Gastroesophageal sphincter (tissue), 4 donors: Measurements from ENCODE around the gene TMEM47. TPM values are rescaled to one million over a fixed set of nuclear protein-coding genes. Genes with fewer than 3 reads are reported as not detected.

Experiments used
- ATAC-seq: fragments of 150-250 bp; one replicate; pipeline ENCODE4 v1.9.1; 2016; ENCODE audit warnings: mild to moderate bottlenecking, moderate library complexity
- H3K27ac ChIP-seq, 4 donors: fragments of 200-600 bp; sonication (generic) in 3 of 4; 1 replicate in 3 of 4; 2 replicates in 1 of 4; pipeline ENCODE4 v1.5.1; 2016 to 2019
- H3K27me3 ChIP-seq: fragments of 200-600 bp; sonication (generic); one replicate; pipeline ENCODE4 v1.5.1; 2019
- H3K36me3 ChIP-seq, 2 donors: fragments of 200-600 bp; sonication (generic); one replicate each; pipeline ENCODE4 v1.5.1; 2019; ENCODE audit warnings: control low read depth in 1 of 2
- H3K4me1 ChIP-seq, 3 donors: fragments of 200-600 bp; sonication (generic); 1 replicate in 2 of 3; 2 replicates in 1 of 3; pipeline ENCODE4 v1.5.1; 2016 to 2019; ENCODE audit warnings: control low read depth in 2 of 3
- H3K4me3 ChIP-seq, 2 donors: fragments of 200-600 bp; sonication (generic); one replicate each; pipeline ENCODE4 v1.5.1; 2019; ENCODE audit warnings: mild to moderate bottlenecking in 1 of 2, moderate library complexity in 1 of 2
- H3K9me3 ChIP-seq, 3 donors: fragments of 200-600 bp; sonication (generic); one replicate each; pipeline ENCODE4 v1.5.1; 2017 to 2019; ENCODE audit warnings: control low read depth in 2 of 3
- EP300 ChIP-seq: sonication (generic); formaldehyde crosslinking; IDR thresholded peaks from one replicate; pipeline ENCODE4 v1.6.1; 2017; ENCODE audit warnings: antibody characterized with exemption, mild to moderate bottlenecking
- POLR2A ChIP-seq, 2 donors: fragments of 450-650 bp; IDR thresholded peaks; one replicate each; pipeline ENCODE4 v1.6.1; 2017; ENCODE audit warnings: antibody characterized with exemption in 2 of 2, mild to moderate bottlenecking in 2 of 2, moderate library complexity in 1 of 2
- POLR2AphosphoS5 ChIP-seq: sonication (generic); formaldehyde crosslinking; IDR thresholded peaks from one replicate; pipeline ENCODE4 v1.6.1; 2017; ENCODE audit warnings: antibody characterized with exemption
- WGBS, 2 donors: methylation state at CpG; one replicate each; pipeline ENCODE4 v1.1.5; 2018; ENCODE audit warnings: low coverage in 1 of 2; 5-methylcytosine and 5-hydroxymethylcytosine counted together
- total RNA-seq, 4 donors: library from RNA; depleted of rRNA; stranded (reverse); fragments of >200 nt; gene quantifications; one replicate each; pipeline ENCODE4 v1.1.0, GENCODE V29; 2016
- TF ChIP-seq, protein P1 (sequence below), 4 experiments: fragments of 200-600 bp in 2 of 4; fragments of 450-650 bp in 2 of 4; sonication (generic) in 1 of 4; IDR thresholded peaks; one replicate each; pipeline ENCODE4 v1.5.1; 2017 to 2019; ENCODE audit warnings: antibody characterized with exemption in 4 of 4, mild to moderate bottlenecking in 2 of 4, moderate library complexity in 2 of 4

Gene TMEM47
- total RNA-seq, 4 donors from 2014 or later, result 146 to 308 (median 216) TPM

GRCh38 chrX:34586936-34587335, 70.1 kb downstream of the TMEM47 start:
- ATAC-seq, result no peak
- no peak overlapping the region for H3K27ac ChIP-seq
- H3K4me3 ChIP-seq, result no peak overlapping the region
- H3K27me3 ChIP-seq, result no peaks in the 10 kb centered on the region
- no peaks in the 10 kb centered on the region for H3K9me3 ChIP-seq
- 64 to 82% methylated on average over 3 of the region's 3 CpGs for WGBS, 2 donors
- H3K36me3 ChIP-seq, result no peaks in the 10 kb centered on the region
- no peaks in the 10 kb centered on the region for H3K4me1 ChIP-seq
- no peak for TF ChIP-seq EP300
- TF ChIP-seq POLR2AphosphoS5, result no peak
- no peak for TF ChIP-seq POLR2A (IDR thresholded peaks at IDR 0.05)
- TF ChIP-seq, protein P1, sequence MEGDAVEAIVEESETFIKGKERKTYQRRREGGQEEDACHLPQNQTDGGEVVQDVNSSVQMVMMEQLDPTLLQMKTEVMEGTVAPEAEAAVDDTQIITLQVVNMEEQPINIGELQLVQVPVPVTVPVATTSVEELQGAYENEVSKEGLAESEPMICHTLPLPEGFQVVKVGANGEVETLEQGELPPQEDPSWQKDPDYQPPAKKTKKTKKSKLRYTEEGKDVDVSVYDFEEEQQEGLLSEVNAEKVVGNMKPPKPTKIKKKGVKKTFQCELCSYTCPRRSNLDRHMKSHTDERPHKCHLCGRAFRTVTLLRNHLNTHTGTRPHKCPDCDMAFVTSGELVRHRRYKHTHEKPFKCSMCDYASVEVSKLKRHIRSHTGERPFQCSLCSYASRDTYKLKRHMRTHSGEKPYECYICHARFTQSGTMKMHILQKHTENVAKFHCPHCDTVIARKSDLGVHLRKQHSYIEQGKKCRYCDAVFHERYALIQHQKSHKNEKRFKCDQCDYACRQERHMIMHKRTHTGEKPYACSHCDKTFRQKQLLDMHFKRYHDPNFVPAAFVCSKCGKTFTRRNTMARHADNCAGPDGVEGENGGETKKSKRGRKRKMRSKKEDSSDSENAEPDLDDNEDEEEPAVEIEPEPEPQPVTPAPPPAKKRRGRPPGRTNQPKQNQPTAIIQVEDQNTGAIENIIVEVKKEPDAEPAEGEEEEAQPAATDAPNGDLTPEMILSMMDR (IDR thresholded peaks at IDR 0.05), result no peak

DNA sequence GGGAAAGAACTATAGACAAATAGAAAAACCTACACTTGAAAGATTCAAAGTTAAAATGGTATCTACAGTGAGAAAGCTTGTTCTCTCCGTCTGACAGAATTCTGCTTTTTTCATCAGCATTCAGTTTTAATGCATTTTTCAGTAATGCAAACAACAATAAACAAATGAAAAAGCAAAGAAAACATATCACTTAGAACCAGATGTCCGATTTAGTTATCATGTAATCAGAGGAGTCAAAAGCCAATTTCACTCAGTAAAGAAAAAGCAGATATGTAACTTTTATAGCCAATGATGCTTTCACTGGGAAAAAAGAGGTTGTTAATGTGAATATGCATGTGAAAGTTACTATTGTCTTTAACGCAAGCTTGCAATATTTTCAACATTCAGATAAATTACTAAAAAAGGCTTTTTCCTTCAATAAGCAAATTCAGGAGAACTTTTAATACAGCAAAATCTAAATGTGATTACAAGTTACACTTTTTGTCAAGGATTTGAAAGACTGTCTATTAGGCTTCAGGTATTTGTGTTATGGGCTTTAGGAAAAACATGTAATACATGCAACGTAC, 70.7 kb downstream of the TMEM47 start:
- ATAC-seq, result no peak
- TF ChIP-seq, protein P1 (IDR thresholded peaks at IDR 0.05), result no peak
- TF ChIP-seq EP300 (no peak), POLR2A (IDR thresholded peaks at IDR 0.05) (no peak), POLR2AphosphoS5 (no peak)
- no peaks in the 10 kb centered on the region for H3K27me3 ChIP-seq
- H3K4me3 ChIP-seq, result no peak overlapping the region
- no peaks in the 10 kb centered on the region for H3K4me1 ChIP-seq
- no peak overlapping the region for H3K27ac ChIP-seq
- WGBS, 2 donors, result 49 to 60% methylated on average over 4 of the region's 4 CpGs
- no peaks in the 10 kb centered on the region for H3K36me3 ChIP-seq
- H3K9me3 ChIP-seq, result no peaks in the 10 kb centered on the region

DNA sequence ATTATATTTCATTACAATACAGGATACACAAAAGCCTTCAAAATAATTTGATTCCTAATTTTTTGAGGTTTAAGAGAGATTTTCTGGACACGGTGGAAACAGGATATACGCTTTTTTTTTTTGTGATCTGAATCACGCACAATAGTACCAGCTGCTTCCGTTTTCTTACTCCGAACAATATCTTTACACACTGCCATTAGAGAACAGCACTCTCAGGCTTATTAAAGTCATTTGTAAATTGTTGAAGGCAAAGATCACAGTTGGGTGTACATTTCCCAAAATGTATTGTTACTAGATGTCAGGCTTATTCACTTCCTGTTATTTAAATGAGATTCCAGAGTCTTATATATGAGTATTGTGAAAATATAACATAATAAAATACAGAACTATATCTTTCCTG, 71.5 kb downstream of the TMEM47 start:
- WGBS, 2 donors, result 58 to 67% methylated on average over 5 of the region's 5 CpGs
- no peak for TF ChIP-seq EP300
- TF ChIP-seq, protein P1 (IDR thresholded peaks at IDR 0.05), result no peak
- no peak for TF ChIP-seq POLR2A (IDR thresholded peaks at IDR 0.05)
- no peak for TF ChIP-seq POLR2AphosphoS5

DNA sequence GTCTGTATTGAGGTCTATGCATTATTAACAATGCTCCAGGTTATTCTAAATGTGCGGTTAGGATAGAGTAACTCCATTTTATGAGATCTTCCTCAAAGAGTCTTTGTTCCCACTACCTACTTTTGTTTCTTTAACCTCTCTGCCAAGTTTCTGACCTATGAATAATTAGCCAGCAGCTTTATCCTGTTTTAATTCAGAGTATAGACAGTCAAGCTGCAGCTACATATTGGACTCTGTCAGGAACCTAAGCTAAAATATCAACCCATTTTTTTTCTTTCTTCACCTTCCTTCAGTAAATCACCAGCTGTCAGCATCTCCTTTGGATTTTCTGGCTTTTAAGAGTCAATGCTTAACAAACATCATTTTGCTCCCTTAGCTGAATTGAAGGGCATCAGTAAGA, 72.3 kb downstream of the TMEM47 start:
- no peak for ATAC-seq
- H3K4me1 ChIP-seq, result no peaks in the 10 kb centered on the region
- no peaks in the 10 kb centered on the region for H3K27me3 ChIP-seq
- H3K27ac ChIP-seq, result no peak overlapping the region
- TF ChIP-seq, protein P1 (IDR thresholded peaks at IDR 0.05), result no peak
- TF ChIP-seq EP300, result no peak
- no peaks in the 10 kb centered on the region for H3K36me3 ChIP-seq
- H3K9me3 ChIP-seq, result no peaks in the 10 kb centered on the region
- no peak overlapping the region for H3K4me3 ChIP-seq
- 38 to 88% methylated on average over 1 of the region's 1 CpG for WGBS, 2 donors

More for the DNA sequence above, 71.5 kb downstream of the TMEM47 start:
- no peak overlapping the region for H3K27ac ChIP-seq
- no peaks in the 10 kb centered on the region for H3K27me3 ChIP-seq
- no peaks in the 10 kb centered on the region for H3K9me3 ChIP-seq
- ATAC-seq, result no peak
- no peaks in the 10 kb centered on the region for H3K36me3 ChIP-seq
- H3K4me3 ChIP-seq, result no peak overlapping the region
- no peaks in the 10 kb centered on the region for H3K4me1 ChIP-seq

- Histone ChIP-seq H3K4me1 (no peaks in the 10 kb centered on the region), H3K4me3 (no peak overlapping the region), H3K9me3 (no peaks in the 10 kb centered on the region), H3K27ac (no peak overlapping the region), H3K36me3 (no peaks in the 10 kb centered on the region), H3K27me3 (no peaks in the 10 kb centered on the region)
- 37 to 54% methylated on average over 2 of the region's 2 CpGs for WGBS, 2 donors
- no peak for ATAC-seq
- TF ChIP-seq POLR2A (IDR thresholded peaks at IDR 0.05) (no peak), EP300 (no peak), POLR2AphosphoS5 (no peak)
- TF ChIP-seq, protein P1 (IDR thresholded peaks at IDR 0.05), result no peak
Observed at GRCh38 chrX:34580069-34580468, 77.0 kb downstream of the TMEM47 start.
